GM23338 (cell line): Measurements from ENCODE around the gene MSANTD1. TPM values are rescaled to one million over a fixed set of nuclear protein-coding genes. Genes with fewer than 3 reads are reported as not detected.

ENCODE experiments used
- ATAC-seq: fragments of 200-7000 bp; cut with Tn5 transposase; 3 replicates; pipeline ENCODE4 v1.9.1; 2020
- DNase-seq: peaks from one replicate; pipeline ENCODE4 v3.0.0-alpha.2; 2015; ENCODE audit warnings: low spot score
- H2AFZ ChIP-seq: fragments of 200-600 bp; sonication (generic); 2 replicates; pipeline ENCODE4 v1.8.0; 2016; ENCODE audit warnings: antibody characterized with exemption, mild to moderate bottlenecking, moderate library complexity
- H3F3A ChIP-seq: fragments of 200-600 bp; sonication (generic); replicated peaks from 2 replicates; pipeline ENCODE4 v1.8.0; 2017; ENCODE audit warnings: antibody characterized with exemption, mixed run types, low read depth
- H3K27ac ChIP-seq: fragments of 200-600 bp; sonication (generic); 2 replicates; pipeline ENCODE4 v1.6.1; 2016; ENCODE audit warnings: low read depth
- H3K27me3 ChIP-seq: fragments of 200-600 bp; sonication (generic); 2 replicates; pipeline ENCODE4 v1.8.0; 2016; ENCODE audit warnings: mild to moderate bottlenecking, mixed run types, moderate library complexity; ENCODE audit not compliant: insufficient read depth
- H3K36me3 ChIP-seq: fragments of 200-600 bp; sonication (generic); 2 replicates; pipeline ENCODE4 v1.8.0; 2016; ENCODE audit warnings: mild to moderate bottlenecking; ENCODE audit not compliant: insufficient read depth
- H3K4me1 ChIP-seq: fragments of 200-600 bp; sonication (generic); 2 replicates; pipeline ENCODE4 v1.8.0; 2016; ENCODE audit warnings: mild to moderate bottlenecking, moderate library complexity; ENCODE audit not compliant: insufficient read depth
- H3K4me2 ChIP-seq: fragments of 200-600 bp; sonication (generic); 2 replicates; pipeline ENCODE4 v1.7.1; 2017; ENCODE audit warnings: mixed run types
- H3K4me3 ChIP-seq: fragments of 200-600 bp; sonication (generic); 2 replicates; pipeline ENCODE4 v1.6.1; 2016; ENCODE audit warnings: mixed run types
- H3K79me2 ChIP-seq: fragments of 200-600 bp; sonication (generic); replicated peaks from 2 replicates; pipeline ENCODE4 v1.8.0; 2017; ENCODE audit warnings: mild to moderate bottlenecking; ENCODE audit not compliant: insufficient read depth
- H3K9me2 ChIP-seq: fragments of 200-600 bp; sonication (generic); 2 replicates; pipeline ENCODE4 v1.8.0; 2017; ENCODE audit not compliant: insufficient read depth
- H4K20me1 ChIP-seq: fragments of 200-600 bp; sonication (generic); replicated peaks from 2 replicates; pipeline ENCODE4 v1.8.0; 2017; ENCODE audit warnings: mild to moderate bottlenecking; ENCODE audit not compliant: insufficient read depth
- H3K27ac Mint-ChIP-seq: 2 replicates; pipeline ENCODE4 v1.8.0; 2020; ENCODE audit warnings: inconsistent platforms, mild to moderate bottlenecking, moderate library complexity, mixed read lengths
- H3K27me3 Mint-ChIP-seq: 3 replicates; pipeline ENCODE4 v1.8.0; 2022; ENCODE audit warnings: low read depth, mild to moderate bottlenecking, moderate library complexity, mixed read lengths, inconsistent platforms; ENCODE audit not compliant: insufficient read depth, poor library complexity
- H3K36me3 Mint-ChIP-seq: 3 replicates; pipeline ENCODE4 v1.8.0; 2021; ENCODE audit warnings: low read depth, mild to moderate bottlenecking, inconsistent platforms, moderate library complexity, mixed read lengths
- H3K4me1 Mint-ChIP-seq: 3 replicates; pipeline ENCODE4 v1.8.0; 2020; ENCODE audit warnings: mild to moderate bottlenecking, inconsistent platforms, mixed read lengths
- H3K4me3 Mint-ChIP-seq: 3 replicates; pipeline ENCODE4 v1.8.0; 2021; ENCODE audit warnings: moderate library complexity, mild to moderate bottlenecking, inconsistent platforms, mixed read lengths
- H3K9me3 Mint-ChIP-seq: 3 replicates; pipeline ENCODE4 v1.8.0; 2020; ENCODE audit warnings: moderate library complexity, mild to moderate bottlenecking, inconsistent platforms, mixed read lengths
- CREB1 ChIP-seq: fragments of 250-450 bp; sonication (Bioruptor Pico); IDR thresholded peaks from 2 replicates; pipeline ENCODE4 v1.5.0; 2020; ENCODE audit warnings: low read depth, mild to moderate bottlenecking, moderate library complexity
- CTCF ChIP-seq, 2 experiments: fragments of 200-600 bp in 1 of 2; sonication (generic) in 1 of 2; conservative IDR thresholded peaks; 2 replicates each; pipeline versions ENCODE4 v1.5.1 to v1.6.1; 2016 to 2017; ENCODE audit warnings: antibody characterized with exemption in 2 of 2, low read depth in 2 of 2, mild to moderate bottlenecking in 2 of 2, moderate library complexity in 1 of 2
- ETS1 ChIP-seq: IDR thresholded peaks from 2 replicates; pipeline ENCODE4 v1.6.1; 2016; ENCODE audit warnings: antibody characterized with exemption
- EZH2 ChIP-seq: fragments of 200-600 bp; sonication (generic); IDR thresholded peaks from one replicate; pipeline ENCODE4 v1.8.0; 2017; ENCODE audit warnings: antibody characterized with exemption, mild to moderate bottlenecking, low read depth; ENCODE audit not compliant: unreplicated experiment
- EZH2phosphoT487 ChIP-seq: fragments of 200-600 bp; sonication (generic); IDR thresholded peaks from one replicate; pipeline ENCODE4 v1.8.1; 2018; ENCODE audit warnings: antibody characterized with exemption; ENCODE audit not compliant: unreplicated experiment
- JUNB ChIP-seq: IDR thresholded peaks from one replicate; pipeline ENCODE4 v1.6.1; 2016; ENCODE audit warnings: antibody characterized with exemption; ENCODE audit not compliant: unreplicated experiment
- NANOG ChIP-seq: IDR thresholded peaks from 2 replicates; pipeline ENCODE4 v1.6.1; 2016; ENCODE audit warnings: antibody characterized with exemption, borderline replicate concordance
- POLR2AphosphoS5 ChIP-seq: IDR thresholded peaks from 2 replicates; pipeline ENCODE4 v1.6.1; 2016; ENCODE audit warnings: antibody characterized with exemption, low read depth
- REST ChIP-seq: IDR thresholded peaks from one replicate; pipeline ENCODE4 v1.6.1; 2018; ENCODE audit warnings: antibody characterized with exemption; ENCODE audit not compliant: unreplicated experiment
- STAT1 ChIP-seq: IDR thresholded peaks from one replicate; pipeline ENCODE4 v1.6.1; 2016; ENCODE audit warnings: antibody characterized with exemption; ENCODE audit not compliant: unreplicated experiment
- ZNF114 ChIP-seq: fragments of 250-450 bp; sonication (Bioruptor Pico); IDR thresholded peaks from 2 replicates; pipeline ENCODE4 v1.5.0; 2020; ENCODE audit warnings: mild to moderate bottlenecking, moderate library complexity
- ZNF331 ChIP-seq: fragments of 250-450 bp; sonication (Bioruptor Pico); IDR thresholded peaks from 2 replicates; pipeline ENCODE4 v1.5.0; 2020; ENCODE audit warnings: low read depth, mild to moderate bottlenecking, moderate library complexity
- ZNF462 ChIP-seq: fragments of 250-450 bp; sonication (Bioruptor Pico); IDR thresholded peaks from 2 replicates; pipeline ENCODE4 v1.5.0; 2020; ENCODE audit warnings: mild to moderate bottlenecking, moderate library complexity
- polyA plus RNA-seq: library from polyadenylated mRNA; unstranded; fragments of >200 nt; fragmentation: Nextera tagmentation; extraction: Ambion mirVana; gene quantifications from 2 replicates; pipeline ENCODE4 v1.2.1, GENCODE V29; 2016
- total RNA-seq: library from RNA; depleted of rRNA; stranded (reverse); fragments of >200 nt; shearing (Covaris generic); gene quantifications from 2 replicates; pipeline ENCODE4 v1.2.3, GENCODE V29; 2014

MSANTD1 gene
- total and polyA plus RNA-seq, 2 experiments from 2014 or later: 0.29 to 1.0 TPM

- no peak overlapping the region for H3K27ac ChIP-seq
- H3K79me2 ChIP-seq: peaks cover 33% of the 10 kb centered on the region
- peaks cover 21% of the 10 kb centered on the region for H3K27me3 Mint-ChIP-seq
Measured at GRCh38 chr4:3296651-3297050, 47.7 kb downstream of the MSANTD1 start.

More at GRCh38 chr4:3296651-3297050, 47.7 kb downstream of the MSANTD1 start:
- Mint-ChIP-seq H3K36me3 (no peaks in the 10 kb centered on the region; the same call in 2 of the 3 replicates), H3K4me3 (no peak overlapping the region), H3K27ac (no peak overlapping the region), H3K4me1 (peaks cover 28% of the 10 kb centered on the region), H3K9me3 (no peaks in the 10 kb centered on the region)
- Histone ChIP-seq H3K4me3 (no peak overlapping the region), H2AFZ (no peak overlapping the region), H3F3A (0 out of 2 replicates have a peak, but pooled peaks cover 2% of the 10 kb centered on the region), H4K20me1 (peaks cover 6% of the 10 kb centered on the region; the same call in 1 of the 2 replicates), H3K9me2 (no peaks in the 10 kb centered on the region), H3K36me3 (no peaks in the 10 kb centered on the region), H3K27me3 (no peaks in the 10 kb centered on the region), H3K4me1 (peaks cover 8% of the 10 kb centered on the region), H3K4me2 (no peak overlapping the region)
- ATAC-seq (no peak), DNase-seq (no peak)
- TF ChIP-seq ETS1: no peak
- TF ChIP-seq ZNF462 (CRISPR knock-in tag): no peak
- TF ChIP-seq ZNF114 (CRISPR knock-in tag): no peak
- no peak for TF ChIP-seq CTCF (conservative IDR thresholded peaks at IDR 0.05; ENCODE audit: low read depth in 2 of 2)
- no peak for TF ChIP-seq REST
- TF ChIP-seq NANOG: no peak
- no peak for TF ChIP-seq ZNF331
- no peak for TF ChIP-seq POLR2AphosphoS5
- TF ChIP-seq EZH2: no peak
- TF ChIP-seq CREB1 (CRISPR knock-in tag): no peak
- TF ChIP-seq STAT1: no peak
- no peak for TF ChIP-seq EZH2phosphoT487
- no peak for TF ChIP-seq JUNB
